Kidney glomerular epithelial cell (primary cell): Measurements from ENCODE around the gene COLQ.

Experiments
- DNase-seq: peaks from one replicate; lab custom pipeline; 2025; lab: John Stamatoyannopoulos, UW

Gene COLQ

GRCh38 chr3:15520185-15520584 is 1.3 kb downstream of the COLQ start:
- no peak for DNase-seq

- DNase-seq: no peak
These were observed 2.4 kb downstream of the COLQ start for GRCh38 chr3:15519096-15519495.

- DNase-seq: no peak
These were observed 6.7 kb downstream of the COLQ start for GRCh38 chr3:15514663-15515340.

GRCh38 chr3:15513810-15514662 is 7.5 kb downstream of the COLQ start:
- no peak for DNase-seq

GRCh38 chr3:15513116-15513515 is 8.4 kb downstream of the COLQ start:
- DNase-seq: no peak

- no peak for DNase-seq
These were observed 9.3 kb downstream of the COLQ start for GRCh38 chr3:15512166-15512565.

- DNase-seq: no peak
These were observed 10.3 kb downstream of the COLQ start for GRCh38 chr3:15511156-15511555.

- DNase-seq: no peak
These were observed 11.0 kb downstream of the COLQ start for GRCh38 chr3:15510493-15510892.

GRCh38 chr3:15506571-15506970 is 14.9 kb downstream of the COLQ start:
- no peak for DNase-seq

- no peak for DNase-seq
These were observed 15.9 kb downstream of the COLQ start for GRCh38 chr3:15505479-15506165.

GRCh38 chr3:15502616-15503015 is 18.9 kb downstream of the COLQ start:
- no peak for DNase-seq

GRCh38 chr3:15501126-15501525 is 20.4 kb downstream of the COLQ start:
- DNase-seq: no peak

- no peak for DNase-seq
These were observed 21.3 kb downstream of the COLQ start for GRCh38 chr3:15500107-15500724.

GRCh38 chr3:15499536-15499935 is 22.0 kb downstream of the COLQ start:
- DNase-seq: no peak

- no peak for DNase-seq
These were observed 22.9 kb downstream of the COLQ start for GRCh38 chr3:15498431-15499214.

- DNase-seq: no peak
These were observed 23.5 kb downstream of the COLQ start for GRCh38 chr3:15497964-15498363.

GRCh38 chr3:15496341-15496664 is 25.2 kb downstream of the COLQ start:
- no peak for DNase-seq

GRCh38 chr3:15495461-15496340 is 25.8 kb downstream of the COLQ start:
- DNase-seq: no peak

GRCh38 chr3:15493436-15493835 is 28.1 kb downstream of the COLQ start:
- DNase-seq: no peak

- no peak for DNase-seq
These were observed 28.6 kb downstream of the COLQ start for GRCh38 chr3:15492847-15493360.

GRCh38 chr3:15491143-15491542 is 30.4 kb downstream of the COLQ start:
- DNase-seq: no peak
